ENCODE results near the gene KCMF1.

KCMF1 gene

GRCh38 chr2:84956334-84957297 lies 14.3 kb upstream of the KCMF1 start:
- DNase-seq (ENCODE audit: low read depth in 1 of 2, low spot score in 1 of 2) = no peak

GRCh38 chr2:84957771-84958134 lies 13.2 kb upstream of the KCMF1 start:
- no peak for DNase-seq (ENCODE audit: low read depth in 1 of 2, low spot score in 1 of 2)

- no peak for DNase-seq (ENCODE audit: low read depth in 1 of 2, low spot score in 1 of 2)
Measured at GRCh38 chr2:84958135-84959059, 12.6 kb upstream of the KCMF1 start.

GRCh38 chr2:84959095-84959565 lies 11.8 kb upstream of the KCMF1 start:
- DNase-seq (ENCODE audit: low read depth in 1 of 2, low spot score in 1 of 2) = no peak

- DNase-seq (ENCODE audit: low read depth in 1 of 2, low spot score in 1 of 2) = no peak
Measured at GRCh38 chr2:84959566-84960506, 11.1 kb upstream of the KCMF1 start.

- DNase-seq (ENCODE audit: low read depth in 1 of 2, low spot score in 1 of 2) = no peak
Measured at GRCh38 chr2:84962917-84963316, 8.0 kb upstream of the KCMF1 start.

- no peak for DNase-seq (ENCODE audit: low read depth in 1 of 2, low spot score in 1 of 2)
Measured at GRCh38 chr2:84963323-84963691, 7.7 kb upstream of the KCMF1 start.

- no peak for DNase-seq (ENCODE audit: low read depth in 1 of 2, low spot score in 1 of 2)
Measured at GRCh38 chr2:84963692-84964405, 7.1 kb upstream of the KCMF1 start.

GRCh38 chr2:84964406-84965191 lies 6.4 kb upstream of the KCMF1 start:
- no peak for DNase-seq (ENCODE audit: low read depth in 1 of 2, low spot score in 1 of 2)

GRCh38 chr2:84965192-84965516 lies 5.8 kb upstream of the KCMF1 start:
- DNase-seq (ENCODE audit: low read depth in 1 of 2, low spot score in 1 of 2) = no peak

- no peak for DNase-seq (ENCODE audit: low read depth in 1 of 2, low spot score in 1 of 2)
Measured at GRCh38 chr2:84965827-84966226, 5.1 kb upstream of the KCMF1 start.

- no peak for DNase-seq (ENCODE audit: low read depth in 1 of 2, low spot score in 1 of 2)
Measured at GRCh38 chr2:84966731-84967130, 4.2 kb upstream of the KCMF1 start.

- DNase-seq (ENCODE audit: low read depth in 1 of 2, low spot score in 1 of 2) = peak in 1 of 2 donors; percentile 2
Measured at GRCh38 chr2:84969511-84970209, 1.3 kb upstream of the KCMF1 start.

- DNase-seq (ENCODE audit: low read depth in 1 of 2, low spot score in 1 of 2) = peak; percentile 6 to 40
Measured at GRCh38 chr2:84970210-84970867, 622 bp upstream of the KCMF1 start.

GRCh38 chr2:84971510-84972206 lies 697 bp downstream of the KCMF1 start:
- DNase-seq (ENCODE audit: low read depth in 1 of 2, low spot score in 1 of 2) = peak; percentile 44 to 57

GRCh38 chr2:84972207-84972783 lies 1.3 kb downstream of the KCMF1 start:
- DNase-seq (ENCODE audit: low read depth in 1 of 2, low spot score in 1 of 2) = no peak

GRCh38 chr2:84972932-84973331 lies 2.0 kb downstream of the KCMF1 start:
- DNase-seq (ENCODE audit: low read depth in 1 of 2, low spot score in 1 of 2) = no peak
